ENCODE data around the gene MPC1L. TPM values are rescaled to one million over a fixed set of nuclear protein-coding genes. Genes with fewer than 3 reads are reported as not detected.
"Not testable (repeated sequence)": the region's sequence is repeated elsewhere in the genome, so short reads cannot be mapped to it uniquely, and the experiment has no call there.

MPC1L gene
- total and polyA plus RNA-seq, 2 of the 8 experiments (the other 6 are each of a cell fraction or from before 2014, with no cell fraction given): not detected

DNA sequence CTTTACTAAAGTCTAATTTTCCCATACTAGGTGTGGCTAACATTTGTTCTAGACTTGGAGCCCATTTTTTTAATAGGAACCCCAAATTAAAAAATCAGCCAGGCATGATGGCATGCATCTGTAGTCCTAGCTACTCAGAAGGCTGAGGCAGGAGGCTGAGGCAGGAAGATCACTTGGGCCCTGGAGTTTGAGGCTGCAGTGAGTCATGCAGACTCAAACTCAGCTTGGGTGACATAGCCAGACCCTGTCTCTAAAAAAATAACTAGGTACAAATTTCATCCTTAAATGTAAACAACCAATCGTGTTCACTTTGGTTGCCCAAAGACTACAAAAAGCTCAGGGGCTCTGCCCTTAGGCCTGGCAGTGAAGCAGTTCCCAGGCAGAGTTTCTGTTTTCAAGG, 35.6 kb upstream of the MPC1L start:
- H2BK12ac ChIP-seq (ENCODE audit: low read depth, low read length); H3K79me1 ChIP-seq (ENCODE audit: low read depth, low read length); H2BK120ac ChIP-seq (replicated peaks; ENCODE audit: low read depth, low read length); H3K56ac ChIP-seq (replicated peaks; ENCODE audit: insufficient read length, low read depth, low read length); H2BK5ac ChIP-seq (ENCODE audit: low read depth, low read length); H3K4ac ChIP-seq (replicated peaks; ENCODE audit: insufficient read length, low read depth, low read length); CTCF ChIA-PET (ENCODE audit: partially characterized antibody); H3K4me2 ChIP-seq (ENCODE audit: insufficient read depth in 1 of 2, low read depth in 2 of 2, low read length in 2 of 2); H2AFZ ChIP-seq (ENCODE audit: low read length); H2BK15ac ChIP-seq (ENCODE audit: low read length); H4K91ac ChIP-seq (replicated peaks; ENCODE audit: insufficient read length, low read length); H3K9me3 ChIP-seq (ENCODE audit: insufficient read depth in 2 of 2, low read depth in 1 of 2, low read length in 1 of 2); H3K27ac ChIP-seq (ENCODE audit: low read depth, low read length); H3K18ac ChIP-seq (ENCODE audit: extremely low read depth, low read length); H4K5ac ChIP-seq (ENCODE audit: insufficient read length, low read depth, low read length); DNase-seq (ENCODE audit: low read depth in 1 of 2, low spot score in 2 of 2); H3K4me3 ChIP-seq (ENCODE audit: extremely low read depth in 1 of 4, insufficient read depth in 2 of 4, low read depth in 3 of 4, low read length in 4 of 4); H3K4me1 ChIP-seq (replicated peaks in 1 of 4; ENCODE audit: control insufficient read depth in 3 of 4, insufficient read depth in 4 of 4, low read length in 3 of 4); FAIRE-seq; H3K23ac ChIP-seq (ENCODE audit: insufficient read length); H4K8ac ChIP-seq (ENCODE audit: extremely low read depth, insufficient read depth, low read length); H3K14ac ChIP-seq (ENCODE audit: insufficient read length); H2BK20ac ChIP-seq (ENCODE audit: low read length); H3K23me2 ChIP-seq (ENCODE audit: low read depth, low read length); H2AK5ac ChIP-seq (ENCODE audit: low read depth, low read length); H4K20me1 ChIP-seq (replicated peaks in 1 of 2; ENCODE audit: control insufficient read depth in 1 of 2, insufficient read depth in 2 of 2, low read length in 2 of 2); H3K9ac ChIP-seq (replicated peaks in 1 of 4; ENCODE audit: extremely low read depth in 1 of 4, low read depth in 3 of 4, low read length in 3 of 4); H3K27me3 ChIP-seq (replicated peaks in 1 of 4; ENCODE audit: control insufficient read depth in 3 of 4, extremely low read depth in 1 of 4, insufficient read depth in 3 of 4, low read length in 3 of 4): not testable (repeated sequence)
- Histone ChIP-seq H3K79me2 (ENCODE audit: control insufficient read depth in 1 of 2, insufficient read depth in 2 of 2, low read length in 2 of 2) (peaks cover 0 to 24% of the 10 kb centered on the region in 2 experiments; a peak in 2 of 4 replicates), H3K36me3 (ENCODE audit: control insufficient read depth in 2 of 4, insufficient read depth in 4 of 4, low read length in 3 of 4) (peaks cover 0 to 15% (median 3%) of the 10 kb centered on the region in 4 experiments; a peak in 4 of 8 replicates)
- POLR2A ChIA-PET (ENCODE audit: partially characterized antibody): interaction anchor here (0.7 kb wide), 1 partner anchor 264 kb away, joined by 3 read pairs; no protein-coding TSS in a partner anchor
- 92% methylated on average over 1 of the region's 1 CpG; no CpG with 5 or more reads in 1 of the 2 experiments for WGBS, 2 experiments (ENCODE audit: extremely low coverage in 1 of 2, insufficient coverage in 1 of 2, insufficient read length in 1 of 2, insufficient replicate concordance in 2 of 2, low coverage in 1 of 2, low lambda C conversion rate in 2 of 2, missing lambda C conversion rate in 1 of 2)
